ENCODE data around the gene DRG2.

GRCh38 chr17:18116078-18116477 is 28.3 kb downstream of the DRG2 start:
- TF ChIP-seq CTCF (IDR thresholded peaks at IDR 0.05) = no peak
- TF ChIP-seq POLR2A (IDR thresholded peaks at IDR 0.05) = no peak
